Fibroblast of the conjunctiva (primary cell): ENCODE measurements around the gene DCAF5.
"Not testable (repeated sequence)": the region's sequence is repeated elsewhere in the genome, so short reads cannot be mapped to it uniquely, and the experiment has no call there.

Source experiments
- DNase-seq: peaks from one replicate; pipeline ENCODE4 v3.0.0-alpha.2; 2010; ENCODE audit warnings: low read depth

DCAF5 gene

GRCh38 chr14:69068744-69069421 is 84.0 kb downstream of the DCAF5 start:
- DNase-seq, result peak; percentile 80

- no peak for DNase-seq
These were observed 86.3 kb downstream of the DCAF5 start for GRCh38 chr14:69066396-69067171.

GRCh38 chr14:69065934-69066333 is 87.0 kb downstream of the DCAF5 start:
- not testable (repeated sequence) for DNase-seq

- DNase-seq, result no peak
These were observed 88.3 kb downstream of the DCAF5 start for GRCh38 chr14:69064596-69064995.

GRCh38 chr14:69059658-69060623 is 93.0 kb downstream of the DCAF5 start:
- no peak for DNase-seq

GRCh38 chr14:69055999-69056788 is 96.7 kb downstream of the DCAF5 start:
- no peak for DNase-seq

GRCh38 chr14:69055125-69055524 is 97.8 kb downstream of the DCAF5 start:
- no peak for DNase-seq

GRCh38 chr14:69054030-69054429 is 98.9 kb downstream of the DCAF5 start:
- no peak for DNase-seq

- no peak for DNase-seq
These were observed 100.7 kb downstream of the DCAF5 start for GRCh38 chr14:69052181-69052601.

GRCh38 chr14:69050240-69051184 is 102.4 kb downstream of the DCAF5 start:
- no peak for DNase-seq

- no peak for DNase-seq
These were observed 103.2 kb downstream of the DCAF5 start for GRCh38 chr14:69049675-69050074.

- DNase-seq, result no peak
These were observed 104.5 kb downstream of the DCAF5 start for GRCh38 chr14:69048456-69048855.

- DNase-seq, result no peak
These were observed 105.7 kb downstream of the DCAF5 start for GRCh38 chr14:69047255-69047654.

GRCh38 chr14:69046476-69046860 is 106.5 kb downstream of the DCAF5 start:
- no peak for DNase-seq

- DNase-seq, result no peak
These were observed 107.0 kb downstream of the DCAF5 start for GRCh38 chr14:69045857-69046475.

- no peak for DNase-seq
These were observed 107.9 kb downstream of the DCAF5 start for GRCh38 chr14:69044965-69045555.

- DNase-seq, result no peak
These were observed 108.6 kb downstream of the DCAF5 start for GRCh38 chr14:69044296-69044695.

GRCh38 chr14:69043596-69044260 is 109.2 kb downstream of the DCAF5 start:
- no peak for DNase-seq
